ENCODE measurements around the gene NMT1. TPM values are rescaled to one million over a fixed set of nuclear protein-coding genes. Genes with fewer than 3 reads are reported as not detected.

NMT1 gene
- total RNA-seq, 1 donor from 2014 or later = 98.8 TPM

- no peak for DNase-seq (ENCODE audit: extremely low spot score, unreplicated experiment)
- Mint-ChIP-seq H3K4me3 (no peak overlapping the region), H3K36me3 (no peaks in the 10 kb centered on the region)
These were observed 66.1 kb downstream of the NMT1 start for GRCh38 chr17:45127207-45127547.

GRCh38 chr17:45127548-45128300, 66.6 kb downstream of the NMT1 start:
- Mint-ChIP-seq H3K27me3 (no peaks in the 10 kb centered on the region), H3K36me3 (no peaks in the 10 kb centered on the region), H3K4me3 (peak overlapping the region; percentile 48), H3K9me3 (no peaks in the 10 kb centered on the region), H3K27ac (peak overlapping the region; percentile 85), H3K4me1 (ENCODE audit: unreplicated experiment) (peaks cover 28% of the 10 kb centered on the region)
- no peak for TF ChIP-seq CTCF (conservative IDR thresholded peaks at IDR 0.05)
- DNase-seq (ENCODE audit: extremely low spot score, unreplicated experiment) = no peak

More at GRCh38 chr17:45127207-45127547, 66.1 kb downstream of the NMT1 start:
- Mint-ChIP-seq H3K9me3 (no peaks in the 10 kb centered on the region), H3K27ac (peak overlapping the region; percentile 85), H3K4me1 (ENCODE audit: unreplicated experiment) (peaks cover 28% of the 10 kb centered on the region), H3K27me3 (no peaks in the 10 kb centered on the region)
- no peak for TF ChIP-seq CTCF (conservative IDR thresholded peaks at IDR 0.05)

GRCh38 chr17:45128331-45128730, 67.2 kb downstream of the NMT1 start:
- no peaks in the 10 kb centered on the region for H3K36me3 Mint-ChIP-seq
- no peaks in the 10 kb centered on the region for H3K9me3 Mint-ChIP-seq
- H3K27ac Mint-ChIP-seq = peak overlapping the region; percentile 85
- H3K4me1 Mint-ChIP-seq (ENCODE audit: unreplicated experiment) = peaks cover 23% of the 10 kb centered on the region
- DNase-seq (ENCODE audit: extremely low spot score, unreplicated experiment) = no peak
- no peaks in the 10 kb centered on the region for H3K27me3 Mint-ChIP-seq
- no peak overlapping the region for H3K4me3 Mint-ChIP-seq
- no peak for TF ChIP-seq CTCF (conservative IDR thresholded peaks at IDR 0.05)

- Mint-ChIP-seq H3K4me1 (ENCODE audit: unreplicated experiment) (peaks cover 22% of the 10 kb centered on the region), H3K9me3 (no peaks in the 10 kb centered on the region), H3K4me3 (no peak overlapping the region), H3K27me3 (no peaks in the 10 kb centered on the region), H3K36me3 (no peaks in the 10 kb centered on the region), H3K27ac (no peak overlapping the region)
- no peak for DNase-seq (ENCODE audit: extremely low spot score, unreplicated experiment)
- no peak for TF ChIP-seq CTCF (conservative IDR thresholded peaks at IDR 0.05)
These were observed 67.9 kb downstream of the NMT1 start for GRCh38 chr17:45128989-45129388.

- no peaks in the 10 kb centered on the region for H3K9me3 Mint-ChIP-seq
- H3K4me3 Mint-ChIP-seq = peak overlapping the region; percentile 79
- no peaks in the 10 kb centered on the region for H3K36me3 Mint-ChIP-seq
- no peak for TF ChIP-seq CTCF (conservative IDR thresholded peaks at IDR 0.05)
- no peak for DNase-seq (ENCODE audit: extremely low spot score, unreplicated experiment)
- H3K27me3 Mint-ChIP-seq = no peaks in the 10 kb centered on the region
- peaks cover 21% of the 10 kb centered on the region for H3K4me1 Mint-ChIP-seq (ENCODE audit: unreplicated experiment)
- H3K27ac Mint-ChIP-seq = peak overlapping the region; percentile 62
These were observed 68.4 kb downstream of the NMT1 start for GRCh38 chr17:45129426-45129939.

Data from type B pancreatic cell (in vitro differentiated cells).